ENCODE measurements around the gene RTN4RL1. TPM values are rescaled to one million over a fixed set of nuclear protein-coding genes. Genes with fewer than 3 reads are reported as not detected.

Gene RTN4RL1
- polyA plus RNA-seq, 2 donors, result 0.89 to 2.0 TPM

DNA sequence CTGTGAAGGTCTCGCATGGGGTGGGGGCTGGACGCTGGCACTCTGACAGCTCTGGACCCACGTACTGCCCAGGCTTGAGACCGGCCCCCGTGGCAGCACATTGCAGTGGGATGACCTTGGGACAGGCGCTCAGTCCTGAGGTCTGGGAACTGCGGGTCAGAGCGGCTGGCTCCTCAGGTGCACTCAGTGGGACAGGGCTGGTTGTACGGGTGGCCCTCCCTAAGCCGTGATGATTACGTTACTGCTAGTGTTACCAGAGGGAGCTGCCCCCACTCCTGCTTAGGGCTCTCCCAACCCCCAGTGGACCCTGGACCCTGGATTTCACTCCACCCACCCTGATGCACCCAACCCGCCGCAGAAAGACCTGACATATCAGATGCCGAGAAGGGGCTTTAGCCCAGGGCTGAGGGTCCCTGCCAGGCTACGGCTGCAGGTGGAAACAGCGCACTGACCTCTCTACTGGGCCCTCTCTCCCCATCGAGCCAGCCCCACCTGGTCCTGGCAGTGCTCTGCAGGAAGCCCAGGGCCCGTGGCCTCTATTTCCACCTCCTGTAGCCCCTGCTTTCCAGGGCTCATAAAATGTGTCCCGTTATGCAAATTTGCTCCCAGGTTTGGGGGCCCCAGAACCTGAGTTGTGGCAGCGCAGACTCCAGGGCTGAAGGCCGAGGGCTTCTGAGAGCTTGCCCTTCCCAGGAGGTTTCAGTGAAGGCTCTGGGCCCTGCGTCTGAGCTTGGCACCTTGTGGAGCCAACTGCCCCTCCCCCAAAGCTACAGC, 77.2 kb downstream of the RTN4RL1 start:
- Histone ChIP-seq H3K36me3 (ENCODE audit: control insufficient read depth in 2 of 2, insufficient read depth in 2 of 2, low read length in 1 of 2) (no peaks in the 10 kb centered on the region), H3K9me3 (ENCODE audit: control insufficient read depth in 2 of 2, insufficient read depth in 1 of 2, low read depth in 1 of 2, low read length in 1 of 2) (peaks cover 0 to 3% of the 10 kb centered on the region in 2 donors), H3K4me1 (ENCODE audit: control insufficient read depth in 2 of 2, insufficient read depth in 2 of 2, low read length in 1 of 2) (no peaks in the 10 kb centered on the region), H3K4me3 (ENCODE audit: low read depth in 1 of 2, low read length in 2 of 2) (no peak overlapping the region), H3K27me3 (ENCODE audit: control insufficient read depth in 1 of 2, insufficient read depth in 2 of 2, low read length in 2 of 2) (no peaks in the 10 kb centered on the region), H3K27ac (ENCODE audit: low read depth in 2 of 2, low read length in 1 of 2) (no peak overlapping the region)
- WGBS, 2 donors, result 80 to 90% methylated on average over 22 of the region's 22 CpGs

- no peak overlapping the region for H3K4me3 ChIP-seq (ENCODE audit: low read depth in 1 of 2, low read length in 2 of 2)
- no peak overlapping the region for H3K27ac ChIP-seq (ENCODE audit: low read depth in 2 of 2, low read length in 1 of 2)
- peaks cover 0 to 3% of the 10 kb centered on the region in 2 donors for H3K9me3 ChIP-seq (ENCODE audit: control insufficient read depth in 2 of 2, insufficient read depth in 1 of 2, low read depth in 1 of 2, low read length in 1 of 2)
- no peaks in the 10 kb centered on the region for H3K36me3 ChIP-seq (ENCODE audit: control insufficient read depth in 2 of 2, insufficient read depth in 2 of 2, low read length in 1 of 2)
- 76 to 89% methylated on average over 22 of the region's 22 CpGs for WGBS, 2 donors
- no peaks in the 10 kb centered on the region for H3K27me3 ChIP-seq (ENCODE audit: control insufficient read depth in 1 of 2, insufficient read depth in 2 of 2, low read length in 2 of 2)
- no peaks in the 10 kb centered on the region for H3K4me1 ChIP-seq (ENCODE audit: control insufficient read depth in 2 of 2, insufficient read depth in 2 of 2, low read length in 1 of 2)
Observed at GRCh38 chr17:1947229-1947742, 77.8 kb downstream of the RTN4RL1 start.

DNA sequence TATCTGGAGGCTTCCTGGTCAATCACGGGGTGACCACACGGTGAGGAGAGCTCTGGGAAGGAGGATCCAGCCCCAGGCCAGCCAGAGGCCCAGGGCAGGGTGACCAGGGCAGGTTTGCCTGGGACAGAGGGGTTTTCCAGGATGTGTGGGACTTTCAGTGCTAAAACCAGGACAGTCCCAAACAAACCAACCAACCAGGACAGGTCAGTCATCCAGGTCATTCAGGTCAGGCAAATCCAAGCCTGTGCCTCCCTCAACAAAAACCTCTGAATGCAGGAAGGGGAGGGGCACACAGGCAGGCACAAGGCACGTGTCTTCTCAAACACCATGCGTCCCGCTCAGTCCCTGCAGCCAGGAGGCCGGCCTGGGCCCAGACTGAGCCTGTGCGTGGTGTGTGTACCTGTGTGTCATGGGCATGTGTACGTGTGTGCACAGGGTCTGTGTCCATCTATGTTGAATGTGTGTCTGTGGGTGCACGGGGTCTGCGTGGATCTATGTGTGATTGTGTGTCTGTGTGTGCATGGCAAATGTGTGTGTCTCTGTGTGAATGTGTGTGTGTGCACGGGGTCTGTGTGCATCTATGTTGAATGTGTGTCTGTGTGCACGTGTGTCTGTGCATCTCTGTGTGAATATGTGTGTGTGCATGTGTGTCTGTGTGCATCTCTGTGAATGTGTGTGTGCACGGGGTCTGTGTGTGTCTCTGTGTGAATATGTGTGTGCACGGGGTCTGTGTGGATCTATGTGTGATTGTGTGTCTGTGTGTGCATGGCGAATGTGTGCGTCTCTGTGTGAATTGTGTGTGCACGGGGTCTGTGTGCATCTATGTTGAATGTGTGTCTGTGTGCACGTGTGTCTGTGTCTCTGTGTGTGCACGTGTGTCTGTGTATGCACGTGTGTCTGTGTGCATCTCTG, 78.9 kb downstream of the RTN4RL1 start:
- Histone ChIP-seq H3K4me1 (ENCODE audit: control insufficient read depth in 2 of 2, insufficient read depth in 2 of 2, low read length in 1 of 2) (no peaks in the 10 kb centered on the region), H3K4me3 (ENCODE audit: low read depth in 1 of 2, low read length in 2 of 2) (no peak overlapping the region), H3K27ac (ENCODE audit: low read depth in 2 of 2, low read length in 1 of 2) (no peak overlapping the region), H3K9me3 (ENCODE audit: control insufficient read depth in 2 of 2, insufficient read depth in 1 of 2, low read depth in 1 of 2, low read length in 1 of 2) (peaks cover 0 to 3% of the 10 kb centered on the region in 2 donors), H3K36me3 (ENCODE audit: control insufficient read depth in 2 of 2, insufficient read depth in 2 of 2, low read length in 1 of 2) (no peaks in the 10 kb centered on the region), H3K27me3 (ENCODE audit: control insufficient read depth in 1 of 2, insufficient read depth in 2 of 2, low read length in 2 of 2) (no peaks in the 10 kb centered on the region)
- 89 to 91% methylated on average over 20 of the region's 20 CpGs for WGBS, 2 donors

GRCh38 chr17:1945621-1946020, 79.5 kb downstream of the RTN4RL1 start:
- H3K4me3 ChIP-seq (ENCODE audit: low read depth in 1 of 2, low read length in 2 of 2), result no peak overlapping the region
- WGBS, 2 donors, result 91 to 94% methylated on average over 12 of the region's 12 CpGs
- peaks cover 0 to 3% of the 10 kb centered on the region in 2 donors for H3K9me3 ChIP-seq (ENCODE audit: control insufficient read depth in 2 of 2, insufficient read depth in 1 of 2, low read depth in 1 of 2, low read length in 1 of 2)
- H3K27me3 ChIP-seq (ENCODE audit: control insufficient read depth in 1 of 2, insufficient read depth in 2 of 2, low read length in 2 of 2), result no peaks in the 10 kb centered on the region
- H3K27ac ChIP-seq (ENCODE audit: low read depth in 2 of 2, low read length in 1 of 2), result no peak overlapping the region
- no peaks in the 10 kb centered on the region for H3K36me3 ChIP-seq (ENCODE audit: control insufficient read depth in 2 of 2, insufficient read depth in 2 of 2, low read length in 1 of 2)
- no peaks in the 10 kb centered on the region for H3K4me1 ChIP-seq (ENCODE audit: control insufficient read depth in 2 of 2, insufficient read depth in 2 of 2, low read length in 1 of 2)

- H3K27me3 ChIP-seq (ENCODE audit: control insufficient read depth in 1 of 2, insufficient read depth in 2 of 2, low read length in 2 of 2), result no peaks in the 10 kb centered on the region
- H3K4me3 ChIP-seq (ENCODE audit: low read depth in 1 of 2, low read length in 2 of 2), result no peak overlapping the region
- 76% methylated on average over 10 to 11 of the region's 11 CpGs for WGBS, 2 donors
- H3K27ac ChIP-seq (ENCODE audit: low read depth in 2 of 2, low read length in 1 of 2), result no peak overlapping the region
- peaks cover 0 to 3% of the 10 kb centered on the region in 2 donors for H3K9me3 ChIP-seq (ENCODE audit: control insufficient read depth in 2 of 2, insufficient read depth in 1 of 2, low read depth in 1 of 2, low read length in 1 of 2)
- no peaks in the 10 kb centered on the region for H3K36me3 ChIP-seq (ENCODE audit: control insufficient read depth in 2 of 2, insufficient read depth in 2 of 2, low read length in 1 of 2)
- H3K4me1 ChIP-seq (ENCODE audit: control insufficient read depth in 2 of 2, insufficient read depth in 2 of 2, low read length in 1 of 2), result no peaks in the 10 kb centered on the region
Observed at GRCh38 chr17:1943436-1943831, 81.7 kb downstream of the RTN4RL1 start.

GRCh38 chr17:1942666-1943435, 82.3 kb downstream of the RTN4RL1 start:
- H3K36me3 ChIP-seq (ENCODE audit: control insufficient read depth in 2 of 2, insufficient read depth in 2 of 2, low read length in 1 of 2), result no peaks in the 10 kb centered on the region
- H3K4me1 ChIP-seq (ENCODE audit: control insufficient read depth in 2 of 2, insufficient read depth in 2 of 2, low read length in 1 of 2), result no peaks in the 10 kb centered on the region
- H3K27me3 ChIP-seq (ENCODE audit: control insufficient read depth in 1 of 2, insufficient read depth in 2 of 2, low read length in 2 of 2), result no peaks in the 10 kb centered on the region
- 88 to 90% methylated on average over 21 of the region's 21 CpGs for WGBS, 2 donors
- H3K27ac ChIP-seq (ENCODE audit: low read depth in 2 of 2, low read length in 1 of 2), result no peak overlapping the region
- H3K9me3 ChIP-seq (ENCODE audit: control insufficient read depth in 2 of 2, insufficient read depth in 1 of 2, low read depth in 1 of 2, low read length in 1 of 2), result peaks cover 0 to 3% of the 10 kb centered on the region in 2 donors
- no peak overlapping the region for H3K4me3 ChIP-seq (ENCODE audit: low read depth in 1 of 2, low read length in 2 of 2)

DNA sequence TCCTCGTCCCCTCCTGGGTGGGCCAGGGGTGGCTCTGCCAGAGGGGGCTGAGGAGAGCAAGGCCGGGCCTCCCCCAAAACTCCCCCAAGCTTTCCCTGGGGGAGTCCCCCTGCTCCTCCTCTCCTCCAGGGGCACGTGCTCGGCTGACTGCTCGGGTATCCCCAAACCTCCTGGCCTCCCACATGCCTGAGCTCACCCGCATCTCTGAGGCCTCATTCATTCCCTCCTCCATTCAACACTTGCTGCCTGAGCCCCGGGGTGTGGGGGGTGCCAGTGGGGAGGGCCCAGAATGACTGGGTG, 83.1 kb downstream of the RTN4RL1 start:
- H3K9me3 ChIP-seq (ENCODE audit: control insufficient read depth in 2 of 2, insufficient read depth in 1 of 2, low read depth in 1 of 2, low read length in 1 of 2), result peaks cover 0 to 3% of the 10 kb centered on the region in 2 donors
- no peaks in the 10 kb centered on the region for H3K36me3 ChIP-seq (ENCODE audit: control insufficient read depth in 2 of 2, insufficient read depth in 2 of 2, low read length in 1 of 2)
- no peak overlapping the region for H3K27ac ChIP-seq (ENCODE audit: low read depth in 2 of 2, low read length in 1 of 2)
- no peak overlapping the region for H3K4me3 ChIP-seq (ENCODE audit: low read depth in 1 of 2, low read length in 2 of 2)
- no peaks in the 10 kb centered on the region for H3K4me1 ChIP-seq (ENCODE audit: control insufficient read depth in 2 of 2, insufficient read depth in 2 of 2, low read length in 1 of 2)
- H3K27me3 ChIP-seq (ENCODE audit: control insufficient read depth in 1 of 2, insufficient read depth in 2 of 2, low read length in 2 of 2), result no peaks in the 10 kb centered on the region
- WGBS, 2 donors, result 73 to 83% methylated on average over 7 of the region's 7 CpGs

DNA sequence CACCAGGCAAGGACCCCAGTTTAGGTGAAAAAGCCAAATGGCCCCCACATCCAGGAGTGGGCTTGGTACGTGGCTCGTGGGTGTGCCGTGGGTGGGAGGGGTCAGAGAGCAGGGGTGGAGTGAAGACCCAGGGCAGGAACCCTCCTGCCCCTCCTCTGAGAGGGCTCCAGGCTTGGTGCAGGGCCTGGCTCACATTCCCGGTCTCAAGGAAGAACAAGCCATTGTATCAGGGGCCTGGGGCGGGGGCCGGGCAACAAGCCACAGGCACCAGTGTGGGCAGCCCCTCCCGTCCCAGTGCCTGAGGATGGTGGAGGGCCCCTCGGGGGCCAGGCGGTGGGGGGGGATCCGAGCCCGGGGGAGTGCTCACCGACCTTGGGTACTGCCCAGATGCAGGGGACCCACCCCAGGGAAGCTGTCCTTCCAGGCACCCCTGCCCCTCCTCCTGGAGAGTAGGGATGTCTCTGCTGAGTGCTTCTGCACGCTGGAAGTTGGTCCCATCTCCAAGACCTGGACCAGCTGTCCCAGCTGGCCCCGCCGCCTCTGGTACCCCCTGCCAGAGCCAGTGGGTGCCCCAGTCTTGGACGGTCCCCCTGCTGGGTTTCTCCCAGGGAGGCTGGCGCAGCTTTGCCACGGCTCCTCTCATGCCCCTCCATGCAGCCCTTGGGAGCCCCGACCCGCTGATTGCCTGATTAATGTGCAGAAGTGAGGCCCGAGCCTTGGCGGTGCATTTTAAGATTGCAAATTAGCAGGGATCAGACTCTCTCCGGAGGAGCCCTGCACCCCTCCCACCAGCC, 83.7 kb downstream of the RTN4RL1 start:
- Histone ChIP-seq H3K4me3 (ENCODE audit: low read depth in 1 of 2, low read length in 2 of 2) (no peak overlapping the region), H3K27me3 (ENCODE audit: control insufficient read depth in 1 of 2, insufficient read depth in 2 of 2, low read length in 2 of 2) (no peaks in the 10 kb centered on the region), H3K4me1 (ENCODE audit: control insufficient read depth in 2 of 2, insufficient read depth in 2 of 2, low read length in 1 of 2) (no peaks in the 10 kb centered on the region), H3K27ac (ENCODE audit: low read depth in 2 of 2, low read length in 1 of 2) (no peak overlapping the region), H3K36me3 (ENCODE audit: control insufficient read depth in 2 of 2, insufficient read depth in 2 of 2, low read length in 1 of 2) (no peaks in the 10 kb centered on the region), H3K9me3 (ENCODE audit: control insufficient read depth in 2 of 2, insufficient read depth in 1 of 2, low read depth in 1 of 2, low read length in 1 of 2) (peaks cover 0 to under 1% of the 10 kb centered on the region in 2 donors)
- WGBS, 2 donors, result 66 to 69% methylated on average over 23 of the region's 23 CpGs

GRCh38 chr17:1940810-1941185, 84.3 kb downstream of the RTN4RL1 start:
- Histone ChIP-seq H3K36me3 (ENCODE audit: control insufficient read depth in 2 of 2, insufficient read depth in 2 of 2, low read length in 1 of 2) (no peaks in the 10 kb centered on the region), H3K4me1 (ENCODE audit: control insufficient read depth in 2 of 2, insufficient read depth in 2 of 2, low read length in 1 of 2) (no peaks in the 10 kb centered on the region), H3K27ac (ENCODE audit: low read depth in 2 of 2, low read length in 1 of 2) (no peak overlapping the region), H3K4me3 (ENCODE audit: low read depth in 1 of 2, low read length in 2 of 2) (no peak overlapping the region), H3K27me3 (ENCODE audit: control insufficient read depth in 1 of 2, insufficient read depth in 2 of 2, low read length in 2 of 2) (no peaks in the 10 kb centered on the region), H3K9me3 (ENCODE audit: control insufficient read depth in 2 of 2, insufficient read depth in 1 of 2, low read depth in 1 of 2, low read length in 1 of 2) (no peaks in the 10 kb centered on the region)
- 84 to 85% methylated on average over 10 of the region's 10 CpGs for WGBS, 2 donors

Measured in esophagus (tissue), 2 donors.